GM21381 (cell line): ENCODE measurements around the gene TPTE.
"Not testable (repeated sequence)": the region's sequence is repeated elsewhere in the genome, so short reads cannot be mapped to it uniquely, and the experiment has no call there.

Experiments
- ATAC-seq: cut with Tn5 transposase; IDR thresholded peaks from one replicate; pipeline ENCODE4 v1.9.1; 2021; ENCODE audit warnings: mild to moderate bottlenecking, moderate library complexity; ENCODE audit not compliant: unreplicated experiment

Gene TPTE

GRCh38 chr21:10521091-10521598 lies at the start of gene TPTE:
Gene TPTE (plus strand): TSS chr21:10521583. CDS start chr21:10538724, 17,141 bp downstream.
- no peak for ATAC-seq

GRCh38 chr21:10471999-10472398 lies 49.4 kb upstream of the TPTE start:
- ATAC-seq = not testable (repeated sequence)

- ATAC-seq = not testable (repeated sequence)
These were observed 43.6 kb upstream of the TPTE start for GRCh38 chr21:10477794-10478193.

- not testable (repeated sequence) for ATAC-seq
These were observed 41.5 kb upstream of the TPTE start for GRCh38 chr21:10479875-10480274.

GRCh38 chr21:10484864-10485263 lies 36.5 kb upstream of the TPTE start:
- ATAC-seq = not testable (repeated sequence)

- ATAC-seq = not testable (repeated sequence)
These were observed 30.9 kb upstream of the TPTE start for GRCh38 chr21:10490453-10490852.

GRCh38 chr21:10511116-10511515 lies 10.3 kb upstream of the TPTE start:
- no peak for ATAC-seq

GRCh38 chr21:10516889-10517288 lies 4.5 kb upstream of the TPTE start:
- ATAC-seq = not testable (repeated sequence)

- not testable (repeated sequence) for ATAC-seq
These were observed 3.5 kb upstream of the TPTE start for GRCh38 chr21:10517904-10518303.

GRCh38 chr21:10521835-10522500 lies 585 bp downstream of the TPTE start:
- ATAC-seq = not testable (repeated sequence)

- ATAC-seq = no peak
These were observed 18.6 kb downstream of the TPTE start for GRCh38 chr21:10539956-10540355.

GRCh38 chr21:10544376-10544775 lies 23.0 kb downstream of the TPTE start:
- not testable (repeated sequence) for ATAC-seq

GRCh38 chr21:10547868-10548267 lies 26.5 kb downstream of the TPTE start:
- not testable (repeated sequence) for ATAC-seq

GRCh38 chr21:10548331-10548954 lies 27.1 kb downstream of the TPTE start:
- not testable (repeated sequence) for ATAC-seq

- not testable (repeated sequence) for ATAC-seq
These were observed 49.4 kb downstream of the TPTE start for GRCh38 chr21:10570803-10571202.

GRCh38 chr21:10574531-10575310 lies 53.3 kb downstream of the TPTE start:
- not testable (repeated sequence) for ATAC-seq

- no peak for ATAC-seq
These were observed 53.9 kb downstream of the TPTE start for GRCh38 chr21:10575311-10575667.

GRCh38 chr21:10578910-10579309 lies 57.5 kb downstream of the TPTE start:
- ATAC-seq = not testable (repeated sequence)

GRCh38 chr21:10589115-10589514 lies 67.7 kb downstream of the TPTE start:
- not testable (repeated sequence) for ATAC-seq

GRCh38 chr21:10607074-10607473 lies 85.7 kb downstream of the TPTE start:
- ATAC-seq = not testable (repeated sequence)

- ATAC-seq = not testable (repeated sequence)
These were observed 92.9 kb downstream of the TPTE start for GRCh38 chr21:10614285-10614684.
